HepG2 (cell line): ENCODE measurements around the gene ZNF189. TPM values are rescaled to one million over a fixed set of nuclear protein-coding genes. Genes with fewer than 3 reads are reported as not detected.

Experiments
- FOXJ3 ChIP-seq: sonication (generic); formaldehyde crosslinking; IDR thresholded peaks from 2 replicates; pipeline ENCODE4 v1.4.0; 2020; ENCODE audit warnings: missing genetic modification reagents, mild to moderate bottlenecking, borderline replicate concordance
- FOXP1 ChIP-seq, 2 experiments: fragments of 450-650 bp in 1 of 2; IDR thresholded peaks; 2 replicates each; pipeline ENCODE4 v1.6.1; 2017 to 2018; ENCODE audit warnings: antibody characterized with exemption in 1 of 2
- MAFF ChIP-seq: IDR thresholded peaks from 2 replicates; pipeline ENCODE4 v1.6.1; 2011; ENCODE audit warnings: low read depth, low read length, improper control_type of control experiment
- MLLT10 ChIP-seq: sonication (generic); formaldehyde crosslinking; IDR thresholded peaks from 2 replicates; pipeline ENCODE4 v1.4.0; 2020; ENCODE audit warnings: missing genetic modification reagents
- MTA3 ChIP-seq: sonication (generic); formaldehyde crosslinking; IDR thresholded peaks from 2 replicates; pipeline ENCODE4 v1.4.0; 2020; ENCODE audit warnings: missing genetic modification reagents
- NFYB ChIP-seq: sonication (generic); formaldehyde crosslinking; IDR thresholded peaks from 2 replicates; pipeline ENCODE4 v1.4.0; 2020; ENCODE audit warnings: missing genetic modification reagents
- SRSF1 ChIP-seq: fragments of 200-400 bp; formaldehyde crosslinking; optimal IDR thresholded peaks from 2 replicates; pipeline ENCODE3; 2017; ENCODE audit warnings: mild to moderate bottlenecking, low read depth, low read length, moderate library complexity
- TBX3 ChIP-seq: fragments of 450-650 bp; IDR thresholded peaks from 2 replicates; pipeline ENCODE4 v1.6.1; 2017; ENCODE audit warnings: antibody characterized with exemption, mild to moderate bottlenecking, inconsistent platforms, borderline replicate concordance
- ZFP91 ChIP-seq: sonication (generic); formaldehyde crosslinking; IDR thresholded peaks from 2 replicates; pipeline ENCODE4 v1.9.0; 2022; ENCODE audit warnings: missing genetic modification reagents, mild to moderate bottlenecking, borderline replicate concordance
- ZNF17 ChIP-seq: sonication (generic); formaldehyde crosslinking; IDR thresholded peaks from 2 replicates; pipeline ENCODE4 v1.5.0; 2020; ENCODE audit warnings: mild to moderate bottlenecking, missing genetic modification reagents
- ZNF225 ChIP-seq: sonication (generic); formaldehyde crosslinking; IDR thresholded peaks from 2 replicates; pipeline ENCODE4 v1.4.0; 2020; ENCODE audit warnings: mild to moderate bottlenecking, missing genetic modification reagents
- ZNF281 ChIP-seq: sonication (generic); formaldehyde crosslinking; IDR thresholded peaks from 2 replicates; pipeline ENCODE4 v1.4.0; 2020; ENCODE audit warnings: missing genetic modification reagents, borderline replicate concordance
- ZNF367 ChIP-seq: sonication (generic); formaldehyde crosslinking; IDR thresholded peaks from 2 replicates; pipeline ENCODE4 v1.4.0; 2020; ENCODE audit warnings: missing genetic modification reagents, borderline replicate concordance
- ZNF496 ChIP-seq: sonication (generic); formaldehyde crosslinking; IDR thresholded peaks from 2 replicates; pipeline ENCODE4 v1.8.1; 2023; ENCODE audit warnings: mild to moderate bottlenecking, moderate library complexity, missing genetic modification reagents; ENCODE audit not compliant: insufficient replicate concordance
- polyA plus RNA-seq, 8 experiments: library from polyadenylated mRNA; depleted of rRNA in 3 of 8; stranded (reverse) in 7 of 8; unstranded in 1 of 8; fragments of >200 nt; fragmentation: Illumina TruSeq in 4 of 8; extraction: Trizol in 4 of 8; gene quantifications; 2 replicates each; pipeline versions ENCODE4 v1.2.1 to v1.2.3, GENCODE V29; 2011 to 2016; ENCODE audit warnings: low read depth in 4 of 8, missing spikeins in 1 of 8, mixed read lengths in 1 of 8; ENCODE audit not compliant: insufficient read depth in 1 of 8
- total RNA-seq, 5 experiments: library from RNA; depleted of rRNA; stranded (reverse); fragments of >200 nt; fragmentation: Illumina TruSeq; extraction: Trizol; gene quantifications; 2 replicates each; pipeline ENCODE4 v1.2.3, GENCODE V29; 2016; ENCODE audit warnings: low read depth in 1 of 5
- TF ChIP-seq, protein P1 (sequence below): IDR thresholded peaks from 2 replicates; pipeline ENCODE4 v1.6.1; 2018; ENCODE audit warnings: missing genetic modification reagents
- TF ChIP-seq, protein P2 (sequence below): sonication (generic); formaldehyde crosslinking; IDR thresholded peaks from 2 replicates; pipeline ENCODE4 v1.5.0; 2020; ENCODE audit warnings: mild to moderate bottlenecking, missing genetic modification reagents, borderline replicate concordance

ZNF189 gene
- total and polyA plus RNA-seq, 2 of the 13 experiments (the other 11 are each of a cell fraction or from before 2014, with no cell fraction given): 8.4 to 50.0 TPM

DNA sequence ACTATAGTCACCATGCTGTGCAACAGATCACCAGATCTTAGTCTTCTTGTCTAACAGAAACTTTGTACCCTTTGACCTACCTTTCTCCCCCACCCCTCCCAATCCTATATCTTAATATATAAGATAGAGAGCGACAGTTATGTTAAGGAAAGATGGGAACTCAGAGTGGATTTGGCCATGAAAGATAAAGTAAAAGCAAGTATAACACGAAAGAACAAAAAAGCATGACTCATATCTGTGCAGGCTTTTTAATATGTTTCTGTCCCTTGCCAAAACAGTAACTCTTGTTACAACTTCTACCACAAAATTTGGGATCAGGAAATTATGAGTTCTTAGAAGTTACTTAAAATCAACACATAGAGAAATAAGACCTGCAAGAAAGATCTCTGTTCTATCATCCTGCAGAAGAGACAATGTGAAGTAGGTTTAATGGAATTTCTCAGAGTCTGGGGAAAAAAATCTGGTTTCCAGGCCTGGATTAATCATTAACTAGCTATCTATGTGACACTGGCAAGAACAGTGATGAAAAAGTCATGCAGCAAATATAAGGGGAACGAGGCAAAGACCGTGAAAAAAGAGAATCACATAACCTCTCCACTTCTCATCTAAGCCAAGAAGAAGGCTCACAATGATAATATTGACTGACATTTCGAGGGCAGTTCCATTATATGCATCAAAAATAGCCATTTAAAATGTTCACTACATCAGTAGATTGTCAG is 32.5 kb upstream of the ZNF189 start (continued):
- TF ChIP-seq, protein P1, sequence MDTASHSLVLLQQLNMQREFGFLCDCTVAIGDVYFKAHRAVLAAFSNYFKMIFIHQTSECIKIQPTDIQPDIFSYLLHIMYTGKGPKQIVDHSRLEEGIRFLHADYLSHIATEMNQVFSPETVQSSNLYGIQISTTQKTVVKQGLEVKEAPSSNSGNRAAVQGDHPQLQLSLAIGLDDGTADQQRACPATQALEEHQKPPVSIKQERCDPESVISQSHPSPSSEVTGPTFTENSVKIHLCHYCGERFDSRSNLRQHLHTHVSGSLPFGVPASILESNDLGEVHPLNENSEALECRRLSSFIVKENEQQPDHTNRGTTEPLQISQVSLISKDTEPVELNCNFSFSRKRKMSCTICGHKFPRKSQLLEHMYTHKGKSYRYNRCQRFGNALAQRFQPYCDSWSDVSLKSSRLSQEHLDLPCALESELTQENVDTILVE (CRISPR knock-in tag): 0 out of 2 replicates have a peak, but pooled peaks have one; percentile 13
- TF ChIP-seq, protein P2, sequence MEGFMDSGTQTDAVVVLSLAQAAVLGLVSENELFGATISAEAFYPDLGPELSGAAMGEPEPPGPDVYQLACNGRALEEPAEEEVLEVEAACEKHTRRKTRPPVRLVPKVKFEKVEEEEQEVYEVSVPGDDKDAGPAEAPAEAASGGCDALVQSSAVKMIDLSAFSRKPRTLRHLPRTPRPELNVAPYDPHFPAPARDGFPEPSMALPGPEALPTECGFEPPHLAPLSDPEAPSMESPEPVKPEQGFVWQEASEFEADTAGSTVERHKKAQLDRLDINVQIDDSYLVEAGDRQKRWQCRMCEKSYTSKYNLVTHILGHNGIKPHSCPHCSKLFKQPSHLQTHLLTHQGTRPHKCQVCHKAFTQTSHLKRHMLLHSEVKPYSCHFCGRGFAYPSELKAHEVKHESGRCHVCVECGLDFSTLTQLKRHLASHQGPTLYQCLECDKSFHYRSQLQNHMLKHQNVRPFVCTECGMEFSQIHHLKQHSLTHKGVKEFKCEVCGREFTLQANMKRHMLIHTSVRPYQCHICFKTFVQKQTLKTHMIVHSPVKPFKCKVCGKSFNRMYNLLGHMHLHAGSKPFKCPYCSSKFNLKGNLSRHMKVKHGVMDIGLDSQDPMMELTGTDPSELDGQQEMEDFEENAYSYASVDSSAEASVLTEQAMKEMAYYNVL (CRISPR knock-in tag): peak; percentile 67; the same call in 1 of the 2 replicates
- TF ChIP-seq ZNF17 (CRISPR knock-in tag) (no peak), FOXJ3 (CRISPR knock-in tag) (peak; percentile 61; the same call in 1 of the 2 replicates), ZNF367 (CRISPR knock-in tag) (no peak), ZNF496 (no peak), TBX3 (no peak), ZNF281 (CRISPR knock-in tag) (no peak), NFYB (CRISPR knock-in tag) (no peak), MLLT10 (CRISPR knock-in tag) (no peak), SRSF1 (no peak), MAFF (no peak), FOXP1 (IDR thresholded peaks at IDR 0.05) (no peak), FOXP1 (CRISPR knock-in tag; IDR thresholded peaks at IDR 0.05) (no peak), ZFP91 (CRISPR knock-in tag) (no peak), MTA3 (CRISPR knock-in tag) (no peak), ZNF225 (CRISPR knock-in tag) (no peak)
